ENCODE data around the gene RAPGEF3.
A peak's percentile ranks its signal among the peaks of the same experiment; 100 is the strongest.

RAPGEF3 gene

DNA sequence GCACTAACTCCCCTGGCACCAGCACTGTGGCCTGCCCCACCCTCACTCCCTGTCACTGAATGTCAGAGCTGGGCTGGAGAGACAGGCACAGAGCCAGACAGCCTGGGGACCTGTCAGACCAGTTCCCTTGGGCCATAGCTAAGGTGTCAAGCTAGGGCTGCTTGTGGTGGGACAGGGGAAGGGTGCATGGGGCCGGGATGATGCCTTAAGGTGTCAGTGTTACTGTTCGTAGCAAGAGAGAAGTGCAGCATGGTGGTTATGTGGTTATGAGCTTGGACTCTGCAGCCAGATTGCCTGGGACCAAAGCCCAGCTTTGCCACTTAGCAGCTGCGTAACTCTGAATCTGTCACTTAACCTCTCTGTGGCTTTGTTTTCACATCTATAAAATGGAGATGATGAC is 3.8 kb downstream of the RAPGEF3 start:
- TF ChIP-seq, protein P1, sequence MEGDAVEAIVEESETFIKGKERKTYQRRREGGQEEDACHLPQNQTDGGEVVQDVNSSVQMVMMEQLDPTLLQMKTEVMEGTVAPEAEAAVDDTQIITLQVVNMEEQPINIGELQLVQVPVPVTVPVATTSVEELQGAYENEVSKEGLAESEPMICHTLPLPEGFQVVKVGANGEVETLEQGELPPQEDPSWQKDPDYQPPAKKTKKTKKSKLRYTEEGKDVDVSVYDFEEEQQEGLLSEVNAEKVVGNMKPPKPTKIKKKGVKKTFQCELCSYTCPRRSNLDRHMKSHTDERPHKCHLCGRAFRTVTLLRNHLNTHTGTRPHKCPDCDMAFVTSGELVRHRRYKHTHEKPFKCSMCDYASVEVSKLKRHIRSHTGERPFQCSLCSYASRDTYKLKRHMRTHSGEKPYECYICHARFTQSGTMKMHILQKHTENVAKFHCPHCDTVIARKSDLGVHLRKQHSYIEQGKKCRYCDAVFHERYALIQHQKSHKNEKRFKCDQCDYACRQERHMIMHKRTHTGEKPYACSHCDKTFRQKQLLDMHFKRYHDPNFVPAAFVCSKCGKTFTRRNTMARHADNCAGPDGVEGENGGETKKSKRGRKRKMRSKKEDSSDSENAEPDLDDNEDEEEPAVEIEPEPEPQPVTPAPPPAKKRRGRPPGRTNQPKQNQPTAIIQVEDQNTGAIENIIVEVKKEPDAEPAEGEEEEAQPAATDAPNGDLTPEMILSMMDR (IDR thresholded peaks at IDR 0.05): no peak
- Histone ChIP-seq H3K4me3 (peak overlapping the region; percentile 76), H3K27ac (peak overlapping the region in 1 of 2 donors; percentile 90)
- DNase-seq (ENCODE audit: low spot score): no peak

DNA sequence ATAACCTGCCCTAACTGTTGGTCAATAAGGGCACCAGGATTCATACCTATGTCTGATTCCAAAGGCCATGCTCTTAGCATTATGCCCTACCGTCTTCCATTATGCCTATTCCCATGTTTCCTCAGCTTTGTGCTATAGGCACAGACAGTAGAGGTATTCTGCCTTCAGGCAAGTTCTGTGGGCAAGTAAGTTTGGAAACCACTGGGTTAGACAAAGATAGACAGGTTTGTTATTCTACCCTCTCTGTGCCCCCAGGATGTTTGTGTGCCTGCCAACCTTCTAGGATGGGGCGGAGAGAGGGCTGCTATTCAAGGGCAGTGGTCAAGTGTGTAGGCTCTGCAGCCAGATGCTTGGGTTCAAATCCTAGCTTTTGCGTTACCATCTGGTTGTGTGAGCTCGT is 4.6 kb downstream of the RAPGEF3 start:
- Histone ChIP-seq H3K27ac (peak overlapping the region; percentile 59 to 90), H3K4me3 (peak overlapping the region; percentile 51)
- DNase-seq (ENCODE audit: low spot score): no peak
- TF ChIP-seq, protein P1 (IDR thresholded peaks at IDR 0.05): no peak

DNA sequence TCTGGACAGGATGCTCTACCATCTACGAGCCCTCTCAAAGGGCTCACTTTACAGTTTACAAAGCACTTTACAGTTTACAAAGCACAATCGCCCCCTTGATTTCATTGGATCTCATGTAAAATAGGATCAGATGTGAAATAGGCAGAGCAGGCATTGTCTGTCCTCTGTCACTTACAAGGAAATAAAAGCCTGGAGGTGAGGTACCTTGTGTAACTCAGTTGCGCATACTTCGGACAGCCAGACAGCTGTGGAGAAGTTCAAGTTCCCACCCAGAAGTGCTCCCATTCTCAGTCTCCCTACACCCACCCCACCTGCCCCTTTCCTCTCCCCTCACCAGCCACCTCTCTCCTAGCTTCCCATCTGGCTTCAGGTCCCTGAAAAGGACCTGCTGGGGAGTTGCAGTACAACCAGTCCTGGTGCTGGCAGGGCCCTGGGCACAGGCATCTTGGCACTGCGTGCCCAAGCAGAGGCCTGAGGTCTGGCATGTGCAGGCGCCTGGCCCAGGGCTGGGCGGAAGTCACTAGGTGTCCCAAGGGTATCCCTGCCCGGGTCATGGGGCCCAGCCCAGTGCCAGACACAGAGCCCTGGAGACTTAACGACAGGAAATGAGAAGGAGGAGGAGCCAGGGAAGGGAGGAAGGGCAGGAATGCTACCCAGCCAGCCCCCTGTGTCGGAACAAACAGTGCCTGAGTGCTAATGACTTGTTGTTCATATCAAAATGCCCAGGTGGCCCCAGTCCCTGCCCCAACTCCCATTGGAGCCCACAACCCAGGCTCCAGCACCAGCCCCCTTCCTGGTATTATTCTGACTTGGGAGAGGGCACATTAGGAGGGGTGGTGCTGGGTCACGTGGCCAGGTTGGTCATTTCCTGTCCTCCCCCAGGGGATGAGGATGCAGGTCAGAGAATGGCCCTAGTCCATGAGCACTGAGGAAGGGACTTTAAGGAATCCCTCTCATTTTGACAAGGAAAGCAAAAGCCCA is 5.4 kb downstream of the RAPGEF3 start:
- Histone ChIP-seq H3K27ac (peak overlapping the region; percentile 59 to 90), H3K4me3 (peak overlapping the region; percentile 51)
- TF ChIP-seq, protein P1 (IDR thresholded peaks at IDR 0.05): no peak
- DNase-seq (ENCODE audit: low spot score): peak; percentile 96

DNA sequence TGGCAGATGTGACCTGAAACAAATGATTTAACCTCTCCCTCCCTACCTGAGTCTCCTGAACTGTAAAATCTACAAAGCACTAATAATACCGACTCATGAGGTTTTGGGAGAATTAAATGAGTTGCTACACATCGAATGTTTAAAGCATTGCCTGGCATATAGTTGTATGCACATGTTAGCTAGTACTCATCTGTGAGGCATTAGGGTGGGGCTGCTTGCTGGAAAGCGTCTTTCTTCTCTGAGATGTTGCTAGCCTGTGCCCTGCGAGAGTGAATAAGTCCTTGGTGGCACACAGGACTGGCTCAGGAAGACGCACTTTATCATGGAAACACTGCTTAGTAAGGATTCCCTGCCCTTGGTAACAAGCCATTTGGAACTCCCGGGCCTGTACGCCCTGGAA is 6.1 kb downstream of the RAPGEF3 start:
- no peak for DNase-seq (ENCODE audit: low spot score)
- peak overlapping the region; percentile 59 to 90 for H3K27ac ChIP-seq
- H3K4me3 ChIP-seq: peak overlapping the region; percentile 51
- TF ChIP-seq, protein P1 (IDR thresholded peaks at IDR 0.05): no peak

DNA sequence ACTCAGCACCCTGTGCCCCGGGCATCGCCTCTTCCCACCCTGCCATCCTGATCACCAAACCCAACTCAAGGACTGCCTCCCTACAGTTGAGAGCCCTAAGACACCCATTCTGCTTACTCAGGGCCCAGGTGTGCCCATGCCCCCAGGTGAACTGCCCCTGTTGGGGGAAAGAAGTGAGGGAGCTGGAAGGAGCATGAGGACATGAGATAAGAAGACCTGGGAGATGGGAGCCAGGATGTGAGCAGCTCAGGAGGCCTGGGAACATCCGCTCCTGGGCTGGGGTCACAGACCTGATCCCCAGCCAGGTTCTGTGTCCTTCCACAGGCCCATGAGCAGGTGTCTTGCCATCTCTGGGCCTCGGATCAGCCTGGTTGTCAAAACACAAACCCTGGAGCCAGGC is 6.6 kb downstream of the RAPGEF3 start:
- Histone ChIP-seq H3K27ac (peak overlapping the region; percentile 59 to 90), H3K4me3 (no peak overlapping the region)
- TF ChIP-seq, protein P1 (IDR thresholded peaks at IDR 0.05): no peak
- DNase-seq (ENCODE audit: low spot score): no peak

DNA sequence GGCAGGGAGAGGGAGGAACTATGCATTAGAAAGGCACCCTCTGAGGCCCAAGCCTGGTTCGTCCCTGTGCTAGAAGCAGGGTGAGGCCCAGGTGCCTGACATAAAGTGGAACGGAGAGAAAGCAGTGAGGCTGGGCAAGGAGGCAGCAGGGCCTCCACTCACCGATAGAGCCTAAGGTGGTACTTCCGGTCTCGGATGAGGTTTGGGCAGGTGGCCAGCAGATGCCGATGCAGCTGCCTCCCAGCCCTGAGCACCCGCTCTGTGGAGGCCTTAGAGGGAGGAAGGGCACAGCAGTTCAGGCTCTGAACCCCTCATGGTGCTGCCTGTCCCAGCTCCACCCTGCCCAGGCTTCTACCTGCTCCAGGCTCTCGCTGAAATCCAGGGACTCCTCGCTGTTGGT is 7.1 kb downstream of the RAPGEF3 start:
- H3K4me3 ChIP-seq: no peak overlapping the region
- no peak overlapping the region for H3K27ac ChIP-seq
- TF ChIP-seq, protein P1 (IDR thresholded peaks at IDR 0.05): no peak
- DNase-seq (ENCODE audit: low spot score): no peak

Measured in coronary artery (tissue), 2 donors.